ENCODE data around the gene RGL1.

Gene RGL1

DNA sequence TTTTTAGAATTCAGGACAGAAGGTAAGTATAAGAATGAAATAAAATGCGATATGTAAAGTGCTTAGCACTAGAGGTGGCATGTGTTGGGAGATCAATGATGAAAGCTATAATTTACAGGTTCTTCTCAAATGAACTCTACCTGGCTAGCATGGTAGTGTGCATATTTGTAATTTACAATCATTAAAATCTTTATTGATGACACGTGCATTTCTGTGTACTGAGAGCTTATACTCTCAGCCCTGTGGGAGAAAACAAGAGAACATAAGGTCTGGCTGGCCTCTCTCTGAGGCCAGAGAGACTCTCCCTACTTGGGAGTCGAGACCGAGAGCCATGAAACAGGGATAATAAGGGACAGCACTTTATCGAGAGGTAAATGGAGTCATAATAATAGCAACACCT is 156.2 kb downstream of the RGL1 start:
- TF ChIP-seq, protein P1, sequence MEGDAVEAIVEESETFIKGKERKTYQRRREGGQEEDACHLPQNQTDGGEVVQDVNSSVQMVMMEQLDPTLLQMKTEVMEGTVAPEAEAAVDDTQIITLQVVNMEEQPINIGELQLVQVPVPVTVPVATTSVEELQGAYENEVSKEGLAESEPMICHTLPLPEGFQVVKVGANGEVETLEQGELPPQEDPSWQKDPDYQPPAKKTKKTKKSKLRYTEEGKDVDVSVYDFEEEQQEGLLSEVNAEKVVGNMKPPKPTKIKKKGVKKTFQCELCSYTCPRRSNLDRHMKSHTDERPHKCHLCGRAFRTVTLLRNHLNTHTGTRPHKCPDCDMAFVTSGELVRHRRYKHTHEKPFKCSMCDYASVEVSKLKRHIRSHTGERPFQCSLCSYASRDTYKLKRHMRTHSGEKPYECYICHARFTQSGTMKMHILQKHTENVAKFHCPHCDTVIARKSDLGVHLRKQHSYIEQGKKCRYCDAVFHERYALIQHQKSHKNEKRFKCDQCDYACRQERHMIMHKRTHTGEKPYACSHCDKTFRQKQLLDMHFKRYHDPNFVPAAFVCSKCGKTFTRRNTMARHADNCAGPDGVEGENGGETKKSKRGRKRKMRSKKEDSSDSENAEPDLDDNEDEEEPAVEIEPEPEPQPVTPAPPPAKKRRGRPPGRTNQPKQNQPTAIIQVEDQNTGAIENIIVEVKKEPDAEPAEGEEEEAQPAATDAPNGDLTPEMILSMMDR (IDR thresholded peaks at IDR 0.05; ENCODE audit: insufficient read depth, missing control alignments): no peak
- no peak for DNase-seq (ENCODE audit: insufficient read length, low spot score)
- FAIRE-seq: no peak

DNA sequence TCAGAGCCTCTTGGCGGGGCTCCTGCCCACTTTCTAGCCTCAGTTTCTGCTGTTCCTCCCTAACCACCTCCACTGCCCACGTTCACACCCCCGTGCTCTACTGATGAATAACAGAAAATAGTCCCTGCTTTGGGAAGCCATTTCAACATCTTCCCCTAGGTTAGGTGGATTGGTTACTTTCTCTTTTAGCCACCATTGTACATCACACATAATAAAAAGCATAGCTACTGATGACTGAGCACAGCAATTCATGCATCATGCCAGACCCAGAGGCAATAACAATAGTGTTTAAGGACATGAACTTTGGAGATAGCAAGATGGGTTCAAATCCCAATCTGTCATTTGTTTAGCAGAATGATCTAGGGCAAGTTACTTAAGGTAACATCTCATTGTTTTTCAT is 158.0 kb downstream of the RGL1 start:
- TF ChIP-seq, protein P1 (IDR thresholded peaks at IDR 0.05; ENCODE audit: insufficient read depth, missing control alignments): no peak
- peak; percentile 11 for FAIRE-seq
- no peak for DNase-seq (ENCODE audit: insufficient read length, low spot score)

DNA sequence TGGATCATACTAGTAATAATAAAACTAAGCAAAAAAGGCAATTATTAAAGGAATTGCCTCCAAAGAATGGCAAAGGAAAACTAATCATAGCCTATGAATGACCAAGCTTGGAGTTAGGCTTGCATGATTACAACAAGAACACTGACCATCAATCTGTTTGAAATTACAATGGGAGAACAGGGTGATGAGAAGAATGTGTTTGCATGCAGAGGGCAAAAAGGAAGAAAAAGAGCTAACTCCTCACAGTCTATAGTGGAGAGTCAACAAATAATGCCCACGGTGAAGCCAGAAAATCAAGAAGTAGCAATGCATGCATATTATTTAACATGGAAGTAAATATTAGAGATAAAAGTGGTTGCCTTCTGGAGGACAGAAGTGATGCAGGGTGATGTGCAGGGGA is 160.8 kb downstream of the RGL1 start:
- DNase-seq (ENCODE audit: insufficient read length, low spot score): no peak
- TF ChIP-seq, protein P1 (IDR thresholded peaks at IDR 0.05; ENCODE audit: insufficient read depth, missing control alignments): no peak
- FAIRE-seq: no peak

DNA sequence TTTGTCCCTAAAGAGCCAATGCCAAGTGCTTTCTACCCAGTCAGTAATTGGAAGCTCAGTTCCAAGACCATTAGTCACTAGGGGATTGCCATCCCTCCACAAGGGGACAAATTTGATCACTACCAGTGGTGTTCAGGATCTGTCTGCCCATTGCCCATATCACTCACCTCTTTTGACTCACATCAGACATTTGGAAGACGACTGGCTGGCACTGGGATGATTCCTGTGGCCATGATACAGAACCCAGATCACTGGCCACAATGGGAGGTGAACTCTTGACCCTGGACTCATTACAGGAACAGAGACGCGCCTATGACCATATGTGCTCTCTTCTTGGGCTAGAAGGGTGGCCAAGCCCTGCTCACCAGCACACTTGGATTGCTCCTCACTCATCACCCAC is 161.6 kb downstream of the RGL1 start:
- TF ChIP-seq, protein P1 (IDR thresholded peaks at IDR 0.05; ENCODE audit: insufficient read depth, missing control alignments): no peak
- FAIRE-seq (no peak), DNase-seq (ENCODE audit: insufficient read length, low spot score) (no peak)

DNA sequence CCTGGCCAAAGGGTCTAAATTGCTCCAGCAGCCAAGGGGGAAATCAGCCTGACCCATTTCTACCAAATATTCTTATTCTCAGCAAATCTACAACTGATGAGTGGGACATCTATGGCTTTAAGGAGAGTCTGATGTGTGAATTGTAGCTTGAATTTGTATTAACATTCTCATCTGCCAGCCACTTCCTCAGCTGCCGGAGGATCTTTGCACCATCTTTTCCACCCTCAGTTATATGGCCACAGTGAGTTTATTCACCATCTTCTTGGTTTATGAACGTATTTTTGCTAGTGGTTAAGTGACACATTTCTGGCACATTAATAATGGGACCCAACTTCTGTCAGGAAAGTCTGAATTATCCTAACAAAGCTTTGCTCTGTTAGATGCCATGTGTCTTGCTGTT is 163.0 kb downstream of the RGL1 start:
- DNase-seq (ENCODE audit: insufficient read length, low spot score): no peak
- TF ChIP-seq, protein P1 (IDR thresholded peaks at IDR 0.05; ENCODE audit: insufficient read depth, missing control alignments): no peak
- FAIRE-seq: no peak

DNA sequence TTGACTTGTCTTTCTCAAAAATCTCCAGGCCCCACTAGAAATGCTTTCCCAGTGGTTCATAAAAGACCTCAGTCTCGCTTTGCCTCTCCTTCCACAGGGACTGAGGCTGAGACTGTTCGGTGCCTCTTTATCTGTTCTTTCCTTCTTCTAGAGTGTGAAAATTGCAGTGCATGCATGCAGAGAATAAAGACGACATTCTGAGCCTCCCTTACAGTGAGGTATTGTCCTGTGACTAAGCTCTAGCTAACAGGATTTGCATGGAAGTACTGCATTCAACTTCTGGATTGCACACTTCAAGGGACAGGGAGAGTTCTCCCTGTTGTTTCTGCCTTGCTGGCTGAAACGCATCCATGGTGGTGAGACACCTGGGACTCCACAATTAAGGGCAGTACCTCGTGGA is 163.5 kb downstream of the RGL1 start:
- FAIRE-seq (no peak), DNase-seq (ENCODE audit: insufficient read length, low spot score) (no peak)
- TF ChIP-seq, protein P1 (IDR thresholded peaks at IDR 0.05; ENCODE audit: insufficient read depth, missing control alignments): no peak

DNA sequence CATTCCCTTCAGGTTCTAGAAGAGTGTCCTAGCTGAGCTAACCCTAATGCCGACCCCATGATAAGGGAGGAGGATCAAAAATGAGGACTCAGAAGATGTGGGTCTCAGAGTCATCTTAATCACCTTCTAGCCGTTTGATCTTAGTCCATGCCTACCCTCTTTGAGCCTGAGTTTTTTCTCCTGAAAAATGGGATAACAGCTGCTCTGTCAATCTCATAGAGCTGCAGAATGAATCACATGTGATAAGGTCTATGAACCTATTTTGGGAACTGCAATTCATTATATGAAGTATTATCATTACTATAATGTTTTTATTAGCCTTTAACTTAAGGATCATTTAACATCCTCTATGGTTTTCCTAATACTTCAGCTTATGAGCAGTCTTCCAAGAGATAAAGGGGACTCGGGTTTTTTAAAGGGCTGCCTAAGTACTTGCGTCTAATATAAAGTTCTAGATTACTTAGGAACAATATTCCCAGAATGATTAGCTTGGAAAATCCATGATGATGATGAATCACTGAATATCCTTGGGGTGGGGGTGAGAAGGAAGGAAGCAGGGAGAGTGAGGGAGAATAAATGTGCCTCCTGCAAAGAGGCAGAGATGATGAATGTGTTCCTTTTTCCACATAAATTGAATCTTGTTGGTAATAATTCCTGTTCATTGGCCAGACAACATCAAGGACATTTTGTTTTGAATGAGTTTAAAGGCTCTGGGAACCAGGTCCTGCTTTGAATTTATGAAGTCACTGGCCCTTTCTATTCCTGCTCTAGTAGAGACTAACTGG is 165.8 kb downstream of the RGL1 start:
- TF ChIP-seq, protein P1 (IDR thresholded peaks at IDR 0.05; ENCODE audit: insufficient read depth, missing control alignments): no peak
- FAIRE-seq: no peak
- DNase-seq (ENCODE audit: insufficient read length, low spot score): no peak
